HK-2 (cell line): ENCODE measurements around the gene FBXW8.

Experiments used
- DNase-seq: peaks from one replicate; pipeline ENCODE4 v3.0.0-alpha.2; 2018; ENCODE audit not compliant: unreplicated experiment

The FBXW8 gene, protein sequence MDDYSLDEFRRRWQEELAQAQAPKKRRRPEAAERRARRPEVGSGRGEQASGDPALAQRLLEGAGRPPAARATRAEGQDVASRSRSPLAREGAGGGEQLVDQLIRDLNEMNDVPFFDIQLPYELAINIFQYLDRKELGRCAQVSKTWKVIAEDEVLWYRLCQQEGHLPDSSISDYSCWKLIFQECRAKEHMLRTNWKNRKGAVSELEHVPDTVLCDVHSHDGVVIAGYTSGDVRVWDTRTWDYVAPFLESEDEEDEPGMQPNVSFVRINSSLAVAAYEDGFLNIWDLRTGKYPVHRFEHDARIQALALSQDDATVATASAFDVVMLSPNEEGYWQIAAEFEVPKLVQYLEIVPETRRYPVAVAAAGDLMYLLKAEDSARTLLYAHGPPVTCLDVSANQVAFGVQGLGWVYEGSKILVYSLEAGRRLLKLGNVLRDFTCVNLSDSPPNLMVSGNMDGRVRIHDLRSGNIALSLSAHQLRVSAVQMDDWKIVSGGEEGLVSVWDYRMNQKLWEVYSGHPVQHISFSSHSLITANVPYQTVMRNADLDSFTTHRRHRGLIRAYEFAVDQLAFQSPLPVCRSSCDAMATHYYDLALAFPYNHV

GRCh38 chr12:116910645-116911451 lies at the start of gene FBXW8:
Gene FBXW8 (plus strand): TSS chr12:116910950. CDS start chr12:116911038, 88 bp downstream.
- DNase-seq, result peak; percentile 80

DNA sequence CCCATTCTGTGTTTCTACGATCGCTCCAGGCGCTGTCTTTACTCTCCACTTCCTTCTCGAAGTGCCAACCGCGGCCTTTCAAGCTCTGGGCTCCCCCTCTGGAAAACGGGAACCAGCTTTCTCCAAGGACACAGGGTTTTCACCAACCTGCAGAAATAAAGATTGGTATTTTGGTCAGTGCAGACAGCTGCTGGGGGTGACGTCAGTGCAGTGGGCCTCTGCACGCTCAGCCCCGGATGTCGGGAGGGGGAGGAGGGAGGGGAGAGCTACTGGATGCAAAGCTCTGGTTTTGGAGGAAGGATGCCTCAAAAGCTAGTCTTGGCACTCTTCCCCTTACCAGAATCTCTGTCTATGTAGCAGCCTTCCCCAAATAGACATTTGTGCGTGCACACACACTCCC lies 49.4 kb upstream of the FBXW8 start:
- no peak for DNase-seq

DNA sequence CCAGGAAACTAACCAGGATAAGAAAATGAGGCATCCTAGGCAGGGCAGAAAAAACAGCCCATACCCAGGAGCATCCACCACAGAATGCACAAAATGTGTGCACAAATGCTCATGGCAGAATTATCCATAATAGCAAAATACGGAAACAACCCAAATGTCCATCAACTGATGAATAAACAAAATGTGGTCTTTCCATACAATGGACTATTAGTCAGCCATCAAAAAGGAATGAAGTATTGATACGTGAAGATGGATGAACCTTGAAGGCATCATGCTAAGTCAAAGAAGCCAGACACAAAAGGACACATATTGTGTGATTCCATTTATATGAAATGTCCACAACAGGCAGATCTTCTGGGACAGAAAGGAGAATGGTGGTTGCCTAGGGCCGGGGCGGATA lies 48.6 kb upstream of the FBXW8 start:
- DNase-seq, result no peak

GRCh38 chr12:116863275-116863767 lies 47.4 kb upstream of the FBXW8 start:
- DNase-seq, result peak; percentile 59

DNA sequence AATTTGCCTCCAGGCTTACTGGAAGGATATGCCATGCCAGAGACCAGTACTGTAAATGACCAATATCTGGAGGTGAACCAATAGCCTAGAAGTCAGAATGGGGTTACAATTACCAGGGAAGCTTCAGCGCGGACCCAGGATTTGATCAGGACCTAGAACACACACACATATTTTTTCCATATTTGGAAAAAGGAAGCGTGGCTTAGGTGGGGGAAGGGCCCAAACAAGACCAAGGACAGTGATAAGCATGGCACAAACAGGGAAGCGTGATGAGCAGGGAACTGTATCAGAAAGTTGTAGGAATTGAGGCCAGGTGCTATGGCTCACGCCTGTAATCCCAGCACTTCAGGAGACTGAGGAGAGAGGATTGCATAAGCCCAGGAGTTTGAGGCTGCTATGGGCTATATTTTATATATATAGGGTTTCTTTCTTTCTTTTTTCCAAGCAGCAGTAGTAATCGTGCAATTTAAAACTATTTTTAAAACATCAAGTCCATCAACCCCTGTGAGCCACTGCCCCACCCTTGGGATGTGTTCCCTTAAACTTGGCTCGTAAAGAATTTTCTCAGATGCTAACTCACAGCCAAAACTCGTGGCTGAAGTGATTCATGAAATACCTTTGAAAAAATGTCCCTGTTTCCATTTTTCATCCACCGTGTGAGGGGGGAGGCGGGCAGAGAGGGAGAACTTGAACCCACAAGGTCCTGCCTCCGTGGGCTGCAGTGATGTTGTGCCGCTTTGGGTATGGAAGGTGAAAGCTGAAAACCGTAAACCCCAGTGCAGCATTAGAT lies 46.2 kb upstream of the FBXW8 start:
- DNase-seq, result peak; percentile 26

DNA sequence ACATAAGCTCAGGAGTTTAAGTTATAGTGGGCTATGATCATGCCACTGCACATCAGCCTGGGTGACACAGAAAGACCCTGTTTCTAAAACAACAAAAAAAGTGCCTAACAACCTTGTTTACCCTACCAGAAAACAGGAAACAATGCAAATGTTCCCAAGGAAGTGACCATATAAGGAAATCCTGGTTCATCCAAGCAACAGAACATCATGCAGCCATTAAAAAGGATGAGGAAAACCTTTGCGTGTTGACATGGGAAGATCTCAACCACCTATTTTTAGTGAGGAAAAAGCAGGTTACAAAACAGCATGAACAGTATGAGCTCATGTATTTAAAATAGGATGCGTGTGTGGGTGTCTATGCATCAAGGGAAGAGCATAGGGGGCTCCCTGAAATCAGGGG lies 43.2 kb upstream of the FBXW8 start:
- no peak for DNase-seq

DNA sequence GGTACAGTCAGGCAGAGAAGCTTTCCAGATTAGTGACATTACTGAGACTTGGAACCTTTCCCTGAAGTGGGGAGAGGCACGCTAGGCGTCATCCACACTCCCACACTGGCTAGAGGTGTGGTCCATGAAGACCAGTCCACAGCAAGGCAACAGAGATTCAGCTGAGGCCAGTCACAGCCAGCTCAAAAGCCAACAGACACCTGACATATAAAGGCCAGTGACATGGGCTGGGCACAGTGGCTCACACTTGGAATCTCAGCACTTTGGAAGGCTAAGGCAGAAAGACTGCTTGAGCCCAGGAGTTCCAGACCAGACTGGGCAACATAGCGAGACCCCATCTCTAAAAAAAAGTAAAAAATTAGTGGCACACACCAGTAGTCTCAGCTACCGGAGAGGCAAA lies 40.4 kb upstream of the FBXW8 start:
- no peak for DNase-seq

DNA sequence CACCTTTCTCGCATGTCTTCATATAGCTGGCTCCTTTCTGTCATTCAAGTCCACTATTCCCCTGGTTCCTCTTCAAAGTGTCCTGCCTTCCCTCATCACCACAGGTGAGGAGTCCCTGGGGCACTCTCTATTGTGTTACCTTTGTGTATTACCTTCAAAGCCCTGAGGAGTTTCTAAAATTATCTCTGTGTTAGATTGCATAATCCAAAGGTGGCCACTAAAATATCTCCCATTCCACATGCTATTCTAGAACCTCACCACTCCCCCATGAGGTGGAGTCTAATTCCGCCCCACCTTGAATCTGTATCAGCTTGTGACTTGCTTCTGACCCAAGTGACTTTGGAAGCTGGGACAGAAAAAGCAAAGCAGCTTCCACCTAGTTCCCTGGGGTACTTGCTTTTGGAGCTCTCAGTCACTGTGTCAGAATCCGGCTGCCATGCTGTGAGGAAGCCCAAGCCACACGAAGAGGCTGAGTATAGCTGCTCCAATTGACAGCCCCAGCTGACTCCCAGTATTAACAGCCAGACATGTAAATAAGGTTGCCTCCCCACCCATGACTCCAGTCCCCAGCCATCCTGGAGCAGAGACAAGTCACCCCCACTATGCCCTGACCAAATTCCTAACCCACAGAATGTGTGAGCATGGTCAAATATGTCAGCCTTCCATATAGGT lies 36.3 kb upstream of the FBXW8 start:
- no peak for DNase-seq

GRCh38 chr12:116876151-116876869 lies 34.4 kb upstream of the FBXW8 start:
- no peak for DNase-seq

DNA sequence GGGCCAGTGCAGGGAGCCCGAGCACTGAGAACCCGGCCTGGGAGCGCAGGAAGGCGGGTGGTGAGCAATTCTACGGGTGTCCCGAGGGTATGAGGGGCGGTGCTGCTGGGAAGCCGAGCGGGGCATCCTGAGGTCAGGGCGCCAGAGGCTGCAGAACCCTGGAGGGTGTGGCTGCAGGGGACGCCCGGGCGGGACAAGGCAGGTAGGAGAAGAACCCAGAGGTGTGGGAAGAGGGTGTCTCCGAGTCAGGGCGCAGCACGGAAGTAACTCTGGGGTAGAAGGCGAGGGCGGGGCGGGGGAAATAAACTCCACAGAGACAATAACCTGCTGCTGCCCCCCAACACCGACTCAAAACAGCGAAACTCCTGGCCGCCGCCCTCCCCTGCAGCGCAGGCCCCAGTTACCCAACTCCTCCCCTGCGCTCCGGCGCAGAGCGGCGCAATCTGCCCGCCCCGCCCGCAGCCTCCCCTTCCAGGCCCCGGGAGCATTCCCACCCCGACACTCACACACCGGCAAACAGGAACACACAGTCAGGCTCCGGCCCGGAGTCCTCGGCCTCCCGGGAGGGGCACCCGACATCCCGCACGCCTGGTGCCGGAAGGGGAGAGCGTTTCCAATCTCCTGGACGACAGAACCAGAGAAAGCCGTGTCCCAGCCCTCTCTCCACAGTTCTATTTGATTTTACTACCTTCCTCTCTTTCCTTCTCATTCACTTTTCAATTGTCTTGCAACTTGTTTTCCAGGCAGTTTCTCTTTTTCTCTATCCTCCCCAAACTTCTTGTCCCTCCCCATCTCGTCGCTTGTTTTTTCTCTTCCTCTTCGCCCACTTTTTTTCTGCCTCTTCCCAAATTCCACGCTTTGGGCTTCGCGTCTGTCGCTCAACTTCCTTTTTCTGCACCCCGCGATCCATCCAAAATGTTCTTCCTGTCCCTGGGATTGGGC lies 31.9 kb upstream of the FBXW8 start:
- DNase-seq, result peak; percentile 15

- no peak for DNase-seq
These were observed 31.1 kb upstream of the FBXW8 start for GRCh38 chr12:116879509-116880212.

DNA sequence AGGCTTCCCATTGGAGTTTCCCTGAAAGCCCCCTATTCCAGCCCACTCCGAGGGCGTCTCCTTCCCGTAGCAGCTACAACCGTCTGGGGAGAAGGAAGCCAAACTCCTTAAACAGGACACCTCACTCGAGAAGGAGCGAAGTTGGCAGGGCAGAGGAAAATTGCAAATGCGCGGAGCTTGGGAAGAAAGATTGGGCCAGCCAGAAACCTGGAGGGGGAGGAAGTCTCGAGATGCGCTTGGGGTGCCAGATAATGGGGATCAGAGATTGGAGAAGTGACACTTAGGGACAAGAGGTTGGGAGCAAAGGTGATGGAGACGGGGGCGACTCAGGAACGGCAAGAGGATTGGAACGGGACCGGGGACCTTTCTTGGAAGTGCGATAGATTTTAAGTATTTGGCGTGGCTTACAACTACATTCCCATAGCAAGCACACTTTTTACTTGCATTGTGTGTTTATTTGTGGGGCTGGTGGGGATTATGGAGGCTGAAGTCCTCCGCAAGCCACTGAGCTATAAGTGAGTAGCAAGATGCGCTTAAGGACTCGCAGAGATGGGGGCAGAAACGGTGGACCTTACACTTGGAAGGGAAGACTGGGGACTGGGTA lies 30.4 kb upstream of the FBXW8 start:
- no peak for DNase-seq

- peak; percentile 22 for DNase-seq
These were observed 29.9 kb upstream of the FBXW8 start for GRCh38 chr12:116880817-116881324.

DNA sequence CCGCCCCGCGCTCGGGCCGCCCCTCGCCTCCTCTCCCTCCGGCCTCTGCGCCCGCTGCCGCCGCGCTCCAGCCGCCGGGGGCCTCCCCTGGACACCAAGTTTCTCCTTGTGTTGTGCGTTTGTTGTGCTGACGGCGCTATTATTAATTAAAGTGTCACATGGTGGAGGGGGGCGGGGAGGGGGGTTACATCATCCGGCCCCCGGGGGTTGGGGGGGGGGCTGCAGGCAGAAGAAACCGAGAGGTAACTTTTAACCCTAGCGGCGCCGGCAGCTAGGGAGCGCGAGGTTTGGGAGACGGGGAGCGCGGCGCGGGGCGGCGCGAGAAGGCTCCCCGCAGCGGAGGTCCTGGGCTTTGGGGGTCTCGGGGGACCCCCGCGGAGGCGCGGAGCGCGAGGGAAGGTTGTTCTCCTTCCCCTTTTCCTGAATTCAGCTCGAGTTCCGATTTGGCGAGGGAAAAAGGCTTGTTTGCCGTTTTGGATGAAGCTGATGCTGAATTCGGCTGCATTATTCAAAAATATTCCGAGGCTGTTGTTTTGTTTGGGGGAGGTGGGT lies 29.3 kb upstream of the FBXW8 start, which contains the start of gene HRK:
Gene HRK (minus strand): TSS at position 117 of the 552 bp plus-strand sequence. CDS start 134 bp downstream, outside the sequence.
- peak; percentile 6 for DNase-seq

GRCh38 chr12:116881877-116882507 lies 28.8 kb upstream of the FBXW8 start:
- DNase-seq, result no peak

- DNase-seq, result no peak
These were observed 28.0 kb upstream of the FBXW8 start for GRCh38 chr12:116882742-116883141.

DNA sequence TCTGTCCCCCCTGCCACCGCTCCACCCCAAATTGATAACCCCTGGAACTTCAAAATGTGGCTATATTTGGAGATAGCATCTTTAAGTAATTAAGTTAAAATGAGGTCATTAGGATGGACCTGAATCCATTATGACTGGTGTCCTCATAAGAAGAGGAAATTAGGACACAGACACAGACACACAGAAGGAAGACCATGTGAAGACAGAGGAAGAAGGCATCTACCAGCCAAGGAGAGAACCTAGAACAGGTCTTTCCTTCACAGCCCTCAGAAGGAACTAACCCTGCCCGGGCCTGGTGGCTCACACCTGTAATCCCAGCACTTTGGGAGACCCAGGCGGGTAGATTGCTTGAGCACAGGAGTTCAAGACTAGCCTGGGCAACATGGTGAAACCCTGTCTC lies 25.9 kb upstream of the FBXW8 start:
- DNase-seq, result no peak
